ENCODE measurements around the gene CABS1.

The CABS1 gene

DNA sequence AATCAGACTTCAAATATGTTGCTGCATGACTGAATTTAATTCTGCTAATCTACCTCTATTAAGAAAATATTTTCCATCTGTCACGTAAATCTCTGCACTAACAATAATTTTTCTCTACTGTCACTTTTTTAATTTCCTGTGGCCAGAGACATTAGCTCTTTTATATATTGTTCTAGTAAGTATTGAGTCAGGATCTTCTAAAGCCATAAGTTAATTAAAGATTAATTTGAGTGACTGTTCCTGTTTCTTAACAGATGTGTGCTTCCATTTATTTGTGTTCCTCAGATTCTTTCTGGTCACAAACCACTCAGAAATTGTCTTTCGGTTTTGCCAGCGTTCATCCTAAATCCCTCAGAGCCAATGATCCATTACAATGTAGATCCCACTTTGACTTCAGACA lies 45.8 kb downstream of the CABS1 start:
- FAIRE-seq = no peak
- DNase-seq (ENCODE audit: insufficient read length, low spot score) = no peak

- no peak for FAIRE-seq
Observed at GRCh38 chr4:70382691-70383181, 48.0 kb downstream of the CABS1 start, which contains the start of gene SMR3B. Gene SMR3B, plus strand, starts transcription at chr4:70383131. Its CDS starts 1,380 bp downstream, at chr4:70384511.

More at GRCh38 chr4:70382691-70383181, 48.0 kb downstream of the CABS1 start, which contains the start of gene SMR3B:
- no peak for DNase-seq (ENCODE audit: insufficient read length, low spot score)
